Measurements from ENCODE around the gene OTUB2.

Gene OTUB2

DNA sequence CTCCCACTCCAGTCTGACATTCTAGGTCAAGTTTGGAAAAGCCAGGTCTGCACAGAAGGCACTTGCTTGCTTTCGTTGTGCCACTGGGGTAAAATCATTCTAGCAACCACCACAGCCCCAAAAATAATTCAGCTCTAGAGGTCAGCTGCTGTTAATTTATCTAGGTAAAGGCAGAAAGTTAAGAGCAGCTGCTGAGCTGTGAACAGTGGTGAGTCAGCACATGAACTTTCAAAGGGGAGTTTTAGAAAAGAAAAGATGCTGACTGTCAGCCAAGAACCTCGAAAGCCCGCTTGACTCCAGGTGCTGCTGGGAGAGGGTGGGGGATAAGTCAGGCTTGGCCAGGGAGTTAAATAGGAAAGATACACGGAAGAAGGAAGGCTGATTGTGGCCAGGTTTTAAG is 16.4 kb upstream of the OTUB2 start:
- peaks cover 17% of the 10 kb centered on the region for H3K27me3 ChIP-seq (ENCODE audit: control insufficient read depth, low read length)

GRCh38 chr14:94010625-94011024 is 15.5 kb upstream of the OTUB2 start:
- no peak overlapping the region for H3K27ac ChIP-seq (ENCODE audit: low read depth, low read length)
- no peak overlapping the region for H3K4me2 ChIP-seq (ENCODE audit: low read length)
- TF ChIP-seq EZH2phosphoT487 (IDR thresholded peaks at IDR 0.05; ENCODE audit: borderline replicate concordance, low read length) (no peak), CTCF (IDR thresholded peaks at IDR 0.05; ENCODE audit: low read depth, low read length, poor library complexity, severe bottlenecking) (no peak)
- H3K79me2 ChIP-seq (ENCODE audit: control insufficient read depth, low read length), result no peaks in the 10 kb centered on the region
- no peaks in the 10 kb centered on the region for H3K9me3 ChIP-seq (ENCODE audit: control insufficient read depth, insufficient read depth, low read length)
- no peaks in the 10 kb centered on the region for H3K36me3 ChIP-seq (ENCODE audit: control insufficient read depth, low read length)
- H3K9me2 ChIP-seq (replicated peaks; ENCODE audit: control insufficient read depth, low read length), result no peaks in the 10 kb centered on the region
- H3F3A ChIP-seq (ENCODE audit: control insufficient read depth, insufficient read depth), result no peaks in the 10 kb centered on the region
- H3K4me3 ChIP-seq (ENCODE audit: low read length), result no peak overlapping the region
- peaks cover 20% of the 10 kb centered on the region for H3K27me3 ChIP-seq (ENCODE audit: control insufficient read depth, low read length)
- H4K20me1 ChIP-seq (ENCODE audit: control insufficient read depth, insufficient read depth, low read depth, low read length), result no peaks in the 10 kb centered on the region
- peaks cover 10% of the 10 kb centered on the region for H3K4me1 ChIP-seq (ENCODE audit: control insufficient read depth, low read length)

More for the DNA sequence above, 16.4 kb upstream of the OTUB2 start:
- Histone ChIP-seq H3K9me2 (replicated peaks; ENCODE audit: control insufficient read depth, low read length) (no peaks in the 10 kb centered on the region), H3K27ac (ENCODE audit: low read depth, low read length) (no peak overlapping the region), H3K9me3 (ENCODE audit: control insufficient read depth, insufficient read depth, low read length) (no peaks in the 10 kb centered on the region), H3K4me1 (ENCODE audit: control insufficient read depth, low read length) (peaks cover 10% of the 10 kb centered on the region), H3K4me2 (ENCODE audit: low read length) (no peak overlapping the region), H3K36me3 (ENCODE audit: control insufficient read depth, low read length) (no peaks in the 10 kb centered on the region), H3F3A (ENCODE audit: control insufficient read depth, insufficient read depth) (no peaks in the 10 kb centered on the region), H3K79me2 (ENCODE audit: control insufficient read depth, low read length) (no peaks in the 10 kb centered on the region), H3K4me3 (ENCODE audit: low read length) (no peak overlapping the region), H4K20me1 (ENCODE audit: control insufficient read depth, insufficient read depth, low read depth, low read length) (no peaks in the 10 kb centered on the region)
- TF ChIP-seq EZH2phosphoT487 (IDR thresholded peaks at IDR 0.05; ENCODE audit: borderline replicate concordance, low read length), result no peak
- no peak for TF ChIP-seq CTCF (IDR thresholded peaks at IDR 0.05; ENCODE audit: low read depth, low read length, poor library complexity, severe bottlenecking)

GRCh38 chr14:94011795-94012194 is 14.3 kb upstream of the OTUB2 start:
- Histone ChIP-seq H3K36me3 (ENCODE audit: control insufficient read depth, low read length) (no peaks in the 10 kb centered on the region), H3K9me3 (ENCODE audit: control insufficient read depth, insufficient read depth, low read length) (no peaks in the 10 kb centered on the region), H3K27ac (ENCODE audit: low read depth, low read length) (no peak overlapping the region), H3K4me3 (ENCODE audit: low read length) (no peak overlapping the region), H3K79me2 (ENCODE audit: control insufficient read depth, low read length) (no peaks in the 10 kb centered on the region), H3K9me2 (replicated peaks; ENCODE audit: control insufficient read depth, low read length) (no peaks in the 10 kb centered on the region), H4K20me1 (ENCODE audit: control insufficient read depth, insufficient read depth, low read depth, low read length) (no peaks in the 10 kb centered on the region), H3K4me2 (ENCODE audit: low read length) (0 out of 2 replicates have a peak overlapping the region, but pooled peaks have one; percentile 14), H3F3A (ENCODE audit: control insufficient read depth, insufficient read depth) (no peaks in the 10 kb centered on the region), H3K27me3 (ENCODE audit: control insufficient read depth, low read length) (peaks cover 26% of the 10 kb centered on the region), H3K4me1 (ENCODE audit: control insufficient read depth, low read length) (peaks cover 10% of the 10 kb centered on the region)
- TF ChIP-seq CTCF (IDR thresholded peaks at IDR 0.05; ENCODE audit: low read depth, low read length, poor library complexity, severe bottlenecking) (no peak), EZH2phosphoT487 (IDR thresholded peaks at IDR 0.05; ENCODE audit: borderline replicate concordance, low read length) (no peak)
